Stomach (tissue), 9 donors: ENCODE results near the gene PPHLN1. TPM values are rescaled to one million over a fixed set of nuclear protein-coding genes. Genes with fewer than 3 reads are reported as not detected.

Source experiments
- DNase-seq, 2 donors: peaks; one replicate each; pipeline versions ENCODE4 v3.0.0 to v3.0.0-alpha.2; 2013 to 2019
- H3K27ac ChIP-seq, 5 donors: fragments of 200-600 bp in 4 of 5; sonication (generic) in 4 of 5; one replicate each; pipeline ENCODE4 v1.5.1; 2013 to 2019; ENCODE audit warnings: mild to moderate bottlenecking in 1 of 5, moderate library complexity in 1 of 5
- H3K27me3 ChIP-seq, 3 donors: fragments of 200-600 bp; sonication (generic); one replicate each; pipeline ENCODE4 v1.5.1; 2017 to 2019; ENCODE audit warnings: mixed run types in 1 of 3
- H3K36me3 ChIP-seq, 4 donors: fragments of 200-600 bp; sonication (generic); 1 replicate in 3 of 4; 2 replicates in 1 of 4; pipeline ENCODE4 v1.5.1; 2016 to 2019
- H3K4me1 ChIP-seq, 4 donors: fragments of 200-600 bp; sonication (generic); one replicate each; pipeline ENCODE4 v1.5.1; 2016 to 2019
- H3K4me3 ChIP-seq, 4 donors: fragments of 200-600 bp; sonication (generic) in 3 of 4; one replicate each; pipeline ENCODE4 v1.5.1; 2016 to 2019; ENCODE audit warnings: mild to moderate bottlenecking in 1 of 4
- H3K9me3 ChIP-seq, 4 donors: fragments of 200-600 bp; sonication (generic); one replicate each; pipeline ENCODE4 v1.5.1; 2016 to 2019
- EP300 ChIP-seq: sonication (generic); formaldehyde crosslinking; IDR thresholded peaks from one replicate; pipeline ENCODE4 v1.6.1; 2017; ENCODE audit warnings: antibody characterized with exemption
- POLR2A ChIP-seq, 4 donors: fragments of 450-650 bp; IDR thresholded peaks; one replicate each; pipeline ENCODE4 v1.6.1; 2016; ENCODE audit warnings: antibody characterized with exemption in 4 of 4, control low read depth in 2 of 4, mild to moderate bottlenecking in 1 of 4, moderate library complexity in 1 of 4
- POLR2AphosphoS5 ChIP-seq, 3 donors: sonication (generic); formaldehyde crosslinking; IDR thresholded peaks; one replicate each; pipeline ENCODE4 v1.6.1; 2016; ENCODE audit warnings: antibody characterized with exemption in 3 of 3
- WGBS, 5 donors: extraction: QIAGEN DNeasy Blood & Tissue Kit in 3 of 5; methylation state at CpG; one replicate each; pipeline versions ENCODE4 v1.1.5 to v1.1.7; 2013 to 2018; 5-methylcytosine and 5-hydroxymethylcytosine counted together
- intact Hi-C: fragments of 100-400 bp; cut with DNase I; formaldehyde crosslinking; loops from one replicate; pipeline ENCODE4 v1.15.1; 2023; ENCODE audit warnings: low total_unique reads
- polyA plus RNA-seq, 3 donors: library from polyadenylated mRNA; stranded (reverse); fragments of 200-250 nt; gene quantifications; one replicate each; pipeline ENCODE4 v1.2.3, GENCODE V29; 2013
- total RNA-seq, 5 donors: library from RNA; depleted of rRNA; stranded (reverse); fragments of >200 nt; gene quantifications; one replicate each; pipeline versions ENCODE4 v1.1.0 to v1.2.3, GENCODE V29; 2014 to 2016
- TF ChIP-seq, protein P1 (sequence below), 7 experiments: fragments of 450-650 bp in 4 of 7; fragments of 200-600 bp in 3 of 7; sonication (generic) in 3 of 7; IDR thresholded peaks; one replicate each; pipeline ENCODE4 v1.5.1; 2016 to 2019; ENCODE audit warnings: antibody characterized with exemption in 7 of 7, control low read depth in 2 of 7, mild to moderate bottlenecking in 1 of 7
- donor health status: healthy with polysubstance abuse.
- donor health status: Bipolar disorder and iron deficiency.
- donor health status: healthy.

The PPHLN1 gene
- total and polyA plus RNA-seq, 8 donors = 23.5 to 213 (median 52.0) TPM

DNA sequence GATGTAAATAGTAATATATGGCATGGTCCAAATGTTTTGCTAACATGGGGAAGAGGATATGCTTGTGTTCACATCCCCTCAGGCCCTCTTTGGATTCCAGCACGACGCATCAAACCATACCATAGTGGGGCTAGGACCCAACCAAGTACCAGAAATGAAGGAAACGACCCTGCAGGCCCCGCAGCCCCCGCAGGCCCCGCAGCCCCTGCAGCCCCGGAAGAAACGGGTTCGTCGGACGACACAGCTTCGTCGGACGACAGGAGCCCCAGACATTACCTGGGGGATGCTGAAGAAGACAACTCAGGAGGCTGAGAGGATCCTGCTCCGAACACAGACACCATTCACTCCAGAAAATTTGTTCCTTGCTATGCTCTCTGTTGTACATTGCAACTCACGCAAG, 119.9 kb downstream of the PPHLN1 start:
- peaks cover 8 to 75% (median 63%) of the 10 kb centered on the region in 4 donors for H3K36me3 ChIP-seq
- H3K9me3 ChIP-seq = peaks cover 0 to 9% (median 3%) of the 10 kb centered on the region in 4 donors
- TF ChIP-seq POLR2AphosphoS5 (IDR thresholded peaks at IDR 0.05) (no peak), POLR2A (IDR thresholded peaks at IDR 0.05) (no peak), EP300 (no peak)
- TF ChIP-seq, protein P1, sequence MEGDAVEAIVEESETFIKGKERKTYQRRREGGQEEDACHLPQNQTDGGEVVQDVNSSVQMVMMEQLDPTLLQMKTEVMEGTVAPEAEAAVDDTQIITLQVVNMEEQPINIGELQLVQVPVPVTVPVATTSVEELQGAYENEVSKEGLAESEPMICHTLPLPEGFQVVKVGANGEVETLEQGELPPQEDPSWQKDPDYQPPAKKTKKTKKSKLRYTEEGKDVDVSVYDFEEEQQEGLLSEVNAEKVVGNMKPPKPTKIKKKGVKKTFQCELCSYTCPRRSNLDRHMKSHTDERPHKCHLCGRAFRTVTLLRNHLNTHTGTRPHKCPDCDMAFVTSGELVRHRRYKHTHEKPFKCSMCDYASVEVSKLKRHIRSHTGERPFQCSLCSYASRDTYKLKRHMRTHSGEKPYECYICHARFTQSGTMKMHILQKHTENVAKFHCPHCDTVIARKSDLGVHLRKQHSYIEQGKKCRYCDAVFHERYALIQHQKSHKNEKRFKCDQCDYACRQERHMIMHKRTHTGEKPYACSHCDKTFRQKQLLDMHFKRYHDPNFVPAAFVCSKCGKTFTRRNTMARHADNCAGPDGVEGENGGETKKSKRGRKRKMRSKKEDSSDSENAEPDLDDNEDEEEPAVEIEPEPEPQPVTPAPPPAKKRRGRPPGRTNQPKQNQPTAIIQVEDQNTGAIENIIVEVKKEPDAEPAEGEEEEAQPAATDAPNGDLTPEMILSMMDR (IDR thresholded peaks at IDR 0.05) = no peak
- no peak overlapping the region for H3K27ac ChIP-seq
- no peaks in the 10 kb centered on the region for H3K27me3 ChIP-seq
- peaks cover 0 to 14% (median 0%) of the 10 kb centered on the region in 4 donors for H3K4me1 ChIP-seq
- 93 to 98% (median 96%) methylated on average over 16 of the region's 16 CpGs for WGBS, 5 donors
- DNase-seq = no peak
- intact Hi-C loops = no loop called here
- no peak overlapping the region for H3K4me3 ChIP-seq

DNA sequence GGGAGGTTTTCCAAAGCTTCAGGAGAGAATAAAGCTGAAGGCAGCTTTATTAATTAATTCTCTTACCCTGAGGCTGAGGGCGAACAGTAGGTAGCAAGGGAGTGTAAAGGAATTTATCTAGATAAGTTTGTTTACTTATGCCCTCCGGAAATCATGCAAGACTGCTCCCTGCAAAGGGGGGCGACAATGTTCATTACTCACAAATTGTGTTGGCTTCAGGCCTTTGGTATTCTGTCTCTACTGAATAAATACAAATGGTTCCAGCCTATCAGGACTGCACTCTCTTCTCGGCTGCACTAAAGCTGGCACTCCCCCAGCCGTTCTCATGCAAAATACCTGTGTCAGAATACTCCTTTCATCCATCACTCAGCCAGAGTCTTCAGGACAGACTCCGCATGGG, 120.8 kb downstream of the PPHLN1 start:
- no peak for TF ChIP-seq EP300
- no peak for TF ChIP-seq POLR2AphosphoS5 (IDR thresholded peaks at IDR 0.05)
- TF ChIP-seq, protein P1 (IDR thresholded peaks at IDR 0.05) = no peak
- no peak for TF ChIP-seq POLR2A (IDR thresholded peaks at IDR 0.05)
- Histone ChIP-seq H3K27me3 (no peaks in the 10 kb centered on the region), H3K9me3 (peaks cover 0 to 9% (median 3%) of the 10 kb centered on the region in 4 donors), H3K4me3 (no peak overlapping the region), H3K27ac (no peak overlapping the region), H3K4me1 (peaks cover 0 to 14% (median 0%) of the 10 kb centered on the region in 4 donors), H3K36me3 (peaks cover 8 to 73% (median 59%) of the 10 kb centered on the region in 4 donors)
- DNase-seq = no peak
- 27 to 49% (median 34%) methylated on average over 6 of the region's 6 CpGs for WGBS, 5 donors
- intact Hi-C loops = no loop called here

DNA sequence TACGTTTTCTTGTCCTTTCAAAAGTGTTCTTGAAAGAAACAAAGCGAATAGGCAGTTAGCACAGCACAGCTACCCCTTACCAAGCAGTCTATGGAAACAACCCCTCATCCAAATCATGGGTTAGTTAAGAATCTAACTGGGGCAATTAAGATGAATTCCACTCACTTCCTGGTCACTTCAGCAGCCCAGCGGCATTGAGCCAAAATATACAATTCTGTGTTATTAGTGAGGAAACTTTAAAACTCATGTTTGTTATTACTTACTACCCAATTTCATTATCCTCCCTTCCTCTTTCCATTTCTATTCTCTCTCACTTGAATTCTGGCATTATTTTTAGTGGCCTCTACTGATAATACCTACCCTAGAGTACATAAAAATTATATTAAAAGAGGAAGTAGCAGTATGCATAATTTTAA, 121.4 kb downstream of the PPHLN1 start:
- Histone ChIP-seq H3K9me3 (peaks cover 0 to 9% (median 3%) of the 10 kb centered on the region in 4 donors), H3K36me3 (peaks cover 4 to 67% (median 54%) of the 10 kb centered on the region in 4 donors), H3K27me3 (no peaks in the 10 kb centered on the region), H3K4me3 (no peak overlapping the region), H3K4me1 (peaks cover 0 to 14% (median 0%) of the 10 kb centered on the region in 4 donors), H3K27ac (no peak overlapping the region)
- WGBS, 5 donors = 46 to 70% (median 57%) methylated on average over 3 of the region's 3 CpGs
- peak in 1 of 2 donors; percentile 17 for DNase-seq
- TF ChIP-seq, protein P1 (IDR thresholded peaks at IDR 0.05) = no peak
- TF ChIP-seq POLR2A (IDR thresholded peaks at IDR 0.05) (no peak), POLR2AphosphoS5 (IDR thresholded peaks at IDR 0.05) (no peak), EP300 (no peak)
- intact Hi-C loops = no loop called here

DNA sequence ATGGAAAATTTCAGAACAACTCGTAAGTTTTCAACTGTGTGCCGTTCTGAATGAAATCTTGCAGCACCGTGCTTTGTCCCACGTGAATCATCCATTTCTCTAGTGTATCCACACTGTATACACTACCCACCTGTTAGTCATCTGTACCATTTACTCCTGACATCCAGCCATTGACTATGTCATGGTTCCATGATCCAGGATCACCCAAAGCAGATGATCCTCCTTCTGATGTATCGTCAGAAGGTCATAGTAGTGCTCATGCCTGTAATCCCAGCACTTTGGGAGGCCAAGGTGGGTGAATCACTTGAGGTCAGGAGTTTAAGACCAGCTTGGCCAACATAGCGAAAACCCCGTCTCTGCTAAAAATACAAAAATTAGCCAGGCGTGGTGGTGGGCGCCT, 122.9 kb downstream of the PPHLN1 start:
- peaks cover 0 to 14% (median 0%) of the 10 kb centered on the region in 4 donors for H3K4me1 ChIP-seq
- 95 to 98% (median 97%) methylated on average over 9 of the region's 9 CpGs for WGBS, 5 donors
- peaks cover 0 to 52% (median 40%) of the 10 kb centered on the region in 4 donors for H3K36me3 ChIP-seq
- no peak for TF ChIP-seq POLR2A (IDR thresholded peaks at IDR 0.05)
- no peak for TF ChIP-seq POLR2AphosphoS5 (IDR thresholded peaks at IDR 0.05)
- TF ChIP-seq, protein P1 (IDR thresholded peaks at IDR 0.05) = no peak
- no peak for TF ChIP-seq EP300
- peaks cover 0 to 4% (median 2%) of the 10 kb centered on the region in 4 donors for H3K9me3 ChIP-seq
- DNase-seq = no peak
- no peak overlapping the region for H3K27ac ChIP-seq
- intact Hi-C loops = no loop called here
- H3K4me3 ChIP-seq = no peak overlapping the region
- H3K27me3 ChIP-seq = no peaks in the 10 kb centered on the region
